ENCODE data around the gene RHOH.

DNA sequence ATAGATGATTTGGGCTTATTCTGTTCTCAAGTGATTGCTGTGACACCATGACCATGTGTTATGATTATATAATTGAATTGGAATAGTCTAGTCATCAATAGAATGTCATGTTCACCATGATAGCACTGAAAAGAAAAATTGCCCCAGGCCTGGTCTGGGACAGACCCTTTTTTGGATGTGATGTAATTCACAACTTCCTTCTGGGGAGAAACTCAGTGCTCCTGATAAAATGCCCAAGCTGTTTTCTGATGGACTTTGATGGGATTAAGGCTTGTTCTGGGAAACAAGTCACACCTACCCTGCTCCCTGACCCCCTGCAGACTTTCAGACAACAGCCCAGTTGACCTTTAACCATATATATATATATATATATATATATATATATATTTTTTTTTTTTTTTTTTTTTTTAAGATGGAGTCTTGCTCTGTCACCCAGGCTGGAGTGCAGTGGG, 65.3 kb downstream of the RHOH start:
- TF ChIP-seq, protein P1, sequence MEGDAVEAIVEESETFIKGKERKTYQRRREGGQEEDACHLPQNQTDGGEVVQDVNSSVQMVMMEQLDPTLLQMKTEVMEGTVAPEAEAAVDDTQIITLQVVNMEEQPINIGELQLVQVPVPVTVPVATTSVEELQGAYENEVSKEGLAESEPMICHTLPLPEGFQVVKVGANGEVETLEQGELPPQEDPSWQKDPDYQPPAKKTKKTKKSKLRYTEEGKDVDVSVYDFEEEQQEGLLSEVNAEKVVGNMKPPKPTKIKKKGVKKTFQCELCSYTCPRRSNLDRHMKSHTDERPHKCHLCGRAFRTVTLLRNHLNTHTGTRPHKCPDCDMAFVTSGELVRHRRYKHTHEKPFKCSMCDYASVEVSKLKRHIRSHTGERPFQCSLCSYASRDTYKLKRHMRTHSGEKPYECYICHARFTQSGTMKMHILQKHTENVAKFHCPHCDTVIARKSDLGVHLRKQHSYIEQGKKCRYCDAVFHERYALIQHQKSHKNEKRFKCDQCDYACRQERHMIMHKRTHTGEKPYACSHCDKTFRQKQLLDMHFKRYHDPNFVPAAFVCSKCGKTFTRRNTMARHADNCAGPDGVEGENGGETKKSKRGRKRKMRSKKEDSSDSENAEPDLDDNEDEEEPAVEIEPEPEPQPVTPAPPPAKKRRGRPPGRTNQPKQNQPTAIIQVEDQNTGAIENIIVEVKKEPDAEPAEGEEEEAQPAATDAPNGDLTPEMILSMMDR (IDR thresholded peaks at IDR 0.05; ENCODE audit: low read length) = no peak
- TF ChIP-seq EZH2 (IDR thresholded peaks at IDR 0.05; ENCODE audit: borderline replicate concordance, low read length) = no peak
